GM23338 (cell line): ENCODE results near the gene PPP4R2. TPM values are rescaled to one million over a fixed set of nuclear protein-coding genes. Genes with fewer than 3 reads are reported as not detected.

Experiments used
- ATAC-seq: fragments of 200-7000 bp; cut with Tn5 transposase; 3 replicates; pipeline ENCODE4 v1.9.1; 2020
- DNase-seq: peaks from one replicate; pipeline ENCODE4 v3.0.0-alpha.2; 2015; ENCODE audit warnings: low spot score
- H2AFZ ChIP-seq: fragments of 200-600 bp; sonication (generic); 2 replicates; pipeline ENCODE4 v1.8.0; 2016; ENCODE audit warnings: antibody characterized with exemption, mild to moderate bottlenecking, moderate library complexity
- H3F3A ChIP-seq: fragments of 200-600 bp; sonication (generic); replicated peaks from 2 replicates; pipeline ENCODE4 v1.8.0; 2017; ENCODE audit warnings: antibody characterized with exemption, mixed run types, low read depth
- H3K27ac ChIP-seq: fragments of 200-600 bp; sonication (generic); 2 replicates; pipeline ENCODE4 v1.6.1; 2016; ENCODE audit warnings: low read depth
- H3K27me3 ChIP-seq: fragments of 200-600 bp; sonication (generic); 2 replicates; pipeline ENCODE4 v1.8.0; 2016; ENCODE audit warnings: mild to moderate bottlenecking, mixed run types, moderate library complexity; ENCODE audit not compliant: insufficient read depth
- H3K36me3 ChIP-seq: fragments of 200-600 bp; sonication (generic); 2 replicates; pipeline ENCODE4 v1.8.0; 2016; ENCODE audit warnings: mild to moderate bottlenecking; ENCODE audit not compliant: insufficient read depth
- H3K4me1 ChIP-seq: fragments of 200-600 bp; sonication (generic); 2 replicates; pipeline ENCODE4 v1.8.0; 2016; ENCODE audit warnings: mild to moderate bottlenecking, moderate library complexity; ENCODE audit not compliant: insufficient read depth
- H3K4me2 ChIP-seq: fragments of 200-600 bp; sonication (generic); 2 replicates; pipeline ENCODE4 v1.7.1; 2017; ENCODE audit warnings: mixed run types
- H3K4me3 ChIP-seq: fragments of 200-600 bp; sonication (generic); 2 replicates; pipeline ENCODE4 v1.6.1; 2016; ENCODE audit warnings: mixed run types
- H3K79me2 ChIP-seq: fragments of 200-600 bp; sonication (generic); replicated peaks from 2 replicates; pipeline ENCODE4 v1.8.0; 2017; ENCODE audit warnings: mild to moderate bottlenecking; ENCODE audit not compliant: insufficient read depth
- H3K9me2 ChIP-seq: fragments of 200-600 bp; sonication (generic); 2 replicates; pipeline ENCODE4 v1.8.0; 2017; ENCODE audit not compliant: insufficient read depth
- H4K20me1 ChIP-seq: fragments of 200-600 bp; sonication (generic); replicated peaks from 2 replicates; pipeline ENCODE4 v1.8.0; 2017; ENCODE audit warnings: mild to moderate bottlenecking; ENCODE audit not compliant: insufficient read depth
- H3K27ac Mint-ChIP-seq: 2 replicates; pipeline ENCODE4 v1.8.0; 2020; ENCODE audit warnings: inconsistent platforms, mild to moderate bottlenecking, moderate library complexity, mixed read lengths
- H3K27me3 Mint-ChIP-seq: 3 replicates; pipeline ENCODE4 v1.8.0; 2022; ENCODE audit warnings: low read depth, mild to moderate bottlenecking, moderate library complexity, mixed read lengths, inconsistent platforms; ENCODE audit not compliant: insufficient read depth, poor library complexity
- H3K36me3 Mint-ChIP-seq: 3 replicates; pipeline ENCODE4 v1.8.0; 2021; ENCODE audit warnings: low read depth, mild to moderate bottlenecking, inconsistent platforms, moderate library complexity, mixed read lengths
- H3K4me1 Mint-ChIP-seq: 3 replicates; pipeline ENCODE4 v1.8.0; 2020; ENCODE audit warnings: mild to moderate bottlenecking, inconsistent platforms, mixed read lengths
- H3K4me3 Mint-ChIP-seq: 3 replicates; pipeline ENCODE4 v1.8.0; 2021; ENCODE audit warnings: moderate library complexity, mild to moderate bottlenecking, inconsistent platforms, mixed read lengths
- H3K9me3 Mint-ChIP-seq: 3 replicates; pipeline ENCODE4 v1.8.0; 2020; ENCODE audit warnings: moderate library complexity, mild to moderate bottlenecking, inconsistent platforms, mixed read lengths
- CREB1 ChIP-seq: fragments of 250-450 bp; sonication (Bioruptor Pico); IDR thresholded peaks from 2 replicates; pipeline ENCODE4 v1.5.0; 2020; ENCODE audit warnings: low read depth, mild to moderate bottlenecking, moderate library complexity
- EZH2phosphoT487 ChIP-seq: fragments of 200-600 bp; sonication (generic); IDR thresholded peaks from one replicate; pipeline ENCODE4 v1.8.1; 2018; ENCODE audit warnings: antibody characterized with exemption; ENCODE audit not compliant: unreplicated experiment
- JUNB ChIP-seq: IDR thresholded peaks from one replicate; pipeline ENCODE4 v1.6.1; 2016; ENCODE audit warnings: antibody characterized with exemption; ENCODE audit not compliant: unreplicated experiment
- ZNF114 ChIP-seq: fragments of 250-450 bp; sonication (Bioruptor Pico); IDR thresholded peaks from 2 replicates; pipeline ENCODE4 v1.5.0; 2020; ENCODE audit warnings: mild to moderate bottlenecking, moderate library complexity
- polyA plus RNA-seq: library from polyadenylated mRNA; unstranded; fragments of >200 nt; fragmentation: Nextera tagmentation; extraction: Ambion mirVana; gene quantifications from 2 replicates; pipeline ENCODE4 v1.2.1, GENCODE V29; 2016
- total RNA-seq: library from RNA; depleted of rRNA; stranded (reverse); fragments of >200 nt; shearing (Covaris generic); gene quantifications from 2 replicates; pipeline ENCODE4 v1.2.3, GENCODE V29; 2014
- TF ChIP-seq, protein P1 (sequence below), 2 experiments: fragments of 200-600 bp in 1 of 2; sonication (generic) in 1 of 2; conservative IDR thresholded peaks; 2 replicates each; pipeline versions ENCODE4 v1.5.1 to v1.6.1; 2016 to 2017; ENCODE audit warnings: antibody characterized with exemption in 2 of 2, low read depth in 2 of 2, mild to moderate bottlenecking in 2 of 2, moderate library complexity in 1 of 2

PPP4R2 gene
- total and polyA plus RNA-seq, 2 experiments from 2014 or later = 62.7 to 117 TPM

DNA sequence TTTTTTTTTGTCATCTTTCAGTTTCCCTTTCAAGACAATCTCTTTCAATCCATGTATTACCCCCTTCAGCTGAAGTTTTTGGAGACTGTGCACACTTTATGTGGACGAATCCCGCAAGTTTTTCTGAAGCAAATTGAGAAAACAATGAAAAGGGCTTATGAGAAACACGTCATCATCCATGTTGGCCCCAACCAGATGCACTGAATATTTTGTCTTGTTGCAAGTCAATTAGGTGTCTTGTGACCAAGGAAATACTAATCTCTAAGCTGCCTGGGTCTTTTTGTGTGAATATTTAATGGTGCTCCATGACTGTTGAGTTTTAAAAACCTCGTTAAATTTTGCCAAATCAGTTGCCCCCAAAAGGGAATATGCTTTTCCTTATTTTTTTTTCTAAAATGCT, 21.7 kb upstream of the PPP4R2 start:
- no peaks in the 10 kb centered on the region for H3F3A ChIP-seq
- Mint-ChIP-seq H3K27ac (no peak overlapping the region), H3K9me3 (no peaks in the 10 kb centered on the region), H3K4me1 (peaks cover 20% of the 10 kb centered on the region), H3K36me3 (no peaks in the 10 kb centered on the region), H3K27me3 (peaks cover 6% of the 10 kb centered on the region), H3K4me3 (no peak overlapping the region)
- no peaks in the 10 kb centered on the region for H3K79me2 ChIP-seq
- no peak overlapping the region for H3K4me2 ChIP-seq
- DNase-seq (no peak), ATAC-seq (no peak)
- H3K4me3 ChIP-seq = no peak overlapping the region
- H3K9me2 ChIP-seq = no peaks in the 10 kb centered on the region
- no peaks in the 10 kb centered on the region for H4K20me1 ChIP-seq
- H3K27ac ChIP-seq = no peak overlapping the region
- H3K4me1 ChIP-seq = peaks cover 7% of the 10 kb centered on the region; the same call in 1 of the 2 replicates
- no peak overlapping the region for H2AFZ ChIP-seq
- H3K36me3 ChIP-seq = no peaks in the 10 kb centered on the region
- no peaks in the 10 kb centered on the region for H3K27me3 ChIP-seq
- TF ChIP-seq CREB1 (no peak), EZH2phosphoT487 (no peak)
- TF ChIP-seq, protein P1, sequence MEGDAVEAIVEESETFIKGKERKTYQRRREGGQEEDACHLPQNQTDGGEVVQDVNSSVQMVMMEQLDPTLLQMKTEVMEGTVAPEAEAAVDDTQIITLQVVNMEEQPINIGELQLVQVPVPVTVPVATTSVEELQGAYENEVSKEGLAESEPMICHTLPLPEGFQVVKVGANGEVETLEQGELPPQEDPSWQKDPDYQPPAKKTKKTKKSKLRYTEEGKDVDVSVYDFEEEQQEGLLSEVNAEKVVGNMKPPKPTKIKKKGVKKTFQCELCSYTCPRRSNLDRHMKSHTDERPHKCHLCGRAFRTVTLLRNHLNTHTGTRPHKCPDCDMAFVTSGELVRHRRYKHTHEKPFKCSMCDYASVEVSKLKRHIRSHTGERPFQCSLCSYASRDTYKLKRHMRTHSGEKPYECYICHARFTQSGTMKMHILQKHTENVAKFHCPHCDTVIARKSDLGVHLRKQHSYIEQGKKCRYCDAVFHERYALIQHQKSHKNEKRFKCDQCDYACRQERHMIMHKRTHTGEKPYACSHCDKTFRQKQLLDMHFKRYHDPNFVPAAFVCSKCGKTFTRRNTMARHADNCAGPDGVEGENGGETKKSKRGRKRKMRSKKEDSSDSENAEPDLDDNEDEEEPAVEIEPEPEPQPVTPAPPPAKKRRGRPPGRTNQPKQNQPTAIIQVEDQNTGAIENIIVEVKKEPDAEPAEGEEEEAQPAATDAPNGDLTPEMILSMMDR (conservative IDR thresholded peaks at IDR 0.05; ENCODE audit: low read depth in 2 of 2) = no peak

DNA sequence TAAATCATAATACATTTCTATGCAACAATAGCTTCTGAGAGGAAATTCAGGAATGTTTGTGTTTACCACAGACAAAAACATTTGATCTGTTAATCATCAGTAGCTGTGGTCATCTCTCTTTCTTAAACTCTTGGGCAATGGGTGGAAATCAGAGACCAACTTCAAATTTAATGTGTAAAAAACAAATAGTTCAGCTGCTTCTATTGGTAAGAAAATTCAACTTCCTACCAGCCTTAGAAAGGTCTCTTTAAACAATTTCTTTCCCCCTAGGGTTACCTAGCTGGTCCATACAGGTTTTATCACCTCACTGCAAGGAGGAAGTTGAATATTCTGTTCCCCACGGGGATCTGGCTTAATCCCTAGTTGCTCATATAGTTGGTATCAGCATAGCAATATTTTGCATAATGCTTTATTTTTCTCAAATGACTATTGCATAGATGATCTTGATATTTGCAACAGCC, 20.3 kb upstream of the PPP4R2 start:
- ATAC-seq (no peak), DNase-seq (no peak)
- Histone ChIP-seq H3K4me2 (no peak overlapping the region), H3K4me3 (no peak overlapping the region), H3K36me3 (no peaks in the 10 kb centered on the region), H3K9me2 (no peaks in the 10 kb centered on the region), H3K27me3 (no peaks in the 10 kb centered on the region), H4K20me1 (no peaks in the 10 kb centered on the region), H3F3A (no peaks in the 10 kb centered on the region), H3K4me1 (peaks cover 7% of the 10 kb centered on the region; the same call in 1 of the 2 replicates), H3K79me2 (no peaks in the 10 kb centered on the region), H3K27ac (no peak overlapping the region), H2AFZ (no peak overlapping the region)
- TF ChIP-seq ZNF114 (CRISPR knock-in tag) = no peak
- no peak for TF ChIP-seq JUNB
- TF ChIP-seq, protein P1 (conservative IDR thresholded peaks at IDR 0.05; ENCODE audit: low read depth in 2 of 2) = no peak
- TF ChIP-seq EZH2phosphoT487 = no peak
- 0 out of 2 replicates have a peak overlapping the region, but pooled peaks have one; percentile 18 for H3K27ac Mint-ChIP-seq
- peaks cover 7% of the 10 kb centered on the region for H3K27me3 Mint-ChIP-seq
- H3K4me1 Mint-ChIP-seq = peaks cover 16% of the 10 kb centered on the region
- H3K4me3 Mint-ChIP-seq = no peak overlapping the region
- H3K9me3 Mint-ChIP-seq = no peaks in the 10 kb centered on the region
- no peaks in the 10 kb centered on the region for H3K36me3 Mint-ChIP-seq
